Activated B cell treated with CpG ODN at 0.5 μM for 24 hours (primary cell): ENCODE data around the gene NPHP4. TPM values are rescaled to one million over a fixed set of nuclear protein-coding genes. Genes with fewer than 3 reads are reported as not detected.

Experiments used
- ATAC-seq: fragments of 200-7000 bp; cut with Tn5 transposase; one replicate; pipeline ENCODE4 v1.10.0; 2021; ENCODE audit warnings: low read depth, mild to moderate bottlenecking, moderate library complexity
- CTCF ChIA-PET: fragments of 350-600 bp; sonication (Branson Sonifier 250); formaldehyde crosslinking; loops from one replicate; lab custom pipeline; 2021; ENCODE audit warnings: antibody characterized with exemption; lab: Charles Lee
- POLR2A ChIA-PET: fragments of 350-600 bp; sonication (Branson Sonifier 250); formaldehyde crosslinking; loops from one replicate; lab custom pipeline; 2021; ENCODE audit warnings: antibody characterized with exemption; lab: Charles Lee
- DNase-seq: peaks from one replicate; pipeline ENCODE4 v3.0.0; 2022
- H3K27ac Mint-ChIP-seq: one replicate; pipeline ENCODE4 v1.8.0; 2020; ENCODE audit warnings: mixed read lengths
- H3K27me3 Mint-ChIP-seq: one replicate; pipeline ENCODE4 v1.8.0; 2021; ENCODE audit warnings: mixed read lengths
- H3K36me3 Mint-ChIP-seq: one replicate; pipeline ENCODE4 v1.8.0; 2021; ENCODE audit warnings: low read depth, mixed read lengths
- H3K4me1 Mint-ChIP-seq: one replicate; pipeline ENCODE4 v1.8.0; 2021; ENCODE audit warnings: mixed read lengths
- H3K4me3 Mint-ChIP-seq: one replicate; pipeline ENCODE4 v1.8.0; 2020; ENCODE audit warnings: mild to moderate bottlenecking, mixed read lengths
- H3K9me3 Mint-ChIP-seq: one replicate; pipeline ENCODE4 v1.8.0; 2020; ENCODE audit warnings: mixed read lengths
- CTCF ChIP-seq: fragments of 200-600 bp; IDR thresholded peaks from one replicate; pipeline ENCODE4 v1.8.0; 2022; ENCODE audit warnings: antibody characterized with exemption, mild to moderate bottlenecking
- intact Hi-C: fragments of 100-400 bp; cut with micrococcal nuclease; formaldehyde crosslinking; loops from one replicate; pipeline ENCODE4 v1.15.1; 2024
- total RNA-seq: library from RNA; stranded (reverse); gene quantifications from 2 replicates; pipeline ENCODE4 v1.2.3, GENCODE V29; 2022

NPHP4 gene
- total RNA-seq, 1 donor from 2014 or later, result 8.0 TPM

GRCh38 chr1:5969168-5969567, 23.1 kb downstream of the NPHP4 start:
- Mint-ChIP-seq H3K36me3 (peaks cover 7% of the 10 kb centered on the region), H3K4me1 (no peaks in the 10 kb centered on the region), H3K27ac (no peak overlapping the region), H3K9me3 (no peaks in the 10 kb centered on the region), H3K4me3 (no peak overlapping the region), H3K27me3 (no peaks in the 10 kb centered on the region)
- POLR2A ChIA-PET, result no interaction called here
- CTCF ChIA-PET, result no interaction called here
- no peak for DNase-seq
- TF ChIP-seq CTCF, result no peak
- intact Hi-C loops, result no loop called here
- ATAC-seq, result no peak

GRCh38 chr1:5968161-5968736, 24.0 kb downstream of the NPHP4 start:
- intact Hi-C loops, result no loop called here
- no peaks in the 10 kb centered on the region for H3K4me1 Mint-ChIP-seq
- TF ChIP-seq CTCF, result no peak
- POLR2A ChIA-PET, result no interaction called here
- peaks cover 7% of the 10 kb centered on the region for H3K36me3 Mint-ChIP-seq
- H3K4me3 Mint-ChIP-seq, result no peak overlapping the region
- no peak for DNase-seq
- no peaks in the 10 kb centered on the region for H3K9me3 Mint-ChIP-seq
- CTCF ChIA-PET, result no interaction called here
- ATAC-seq, result no peak
- H3K27ac Mint-ChIP-seq, result no peak overlapping the region
- H3K27me3 Mint-ChIP-seq, result no peaks in the 10 kb centered on the region

- CTCF ChIA-PET, result no interaction called here
- POLR2A ChIA-PET, result no interaction called here
Observed at GRCh38 chr1:5967351-5968160, 24.7 kb downstream of the NPHP4 start.

GRCh38 chr1:5966543-5967205, 25.6 kb downstream of the NPHP4 start:
- H3K4me1 Mint-ChIP-seq, result no peaks in the 10 kb centered on the region
- TF ChIP-seq CTCF, result no peak
- ChIA-PET CTCF (no interaction called here), POLR2A (no interaction called here)
- H3K36me3 Mint-ChIP-seq, result peaks cover 9% of the 10 kb centered on the region
- no peaks in the 10 kb centered on the region for H3K9me3 Mint-ChIP-seq
- no peak overlapping the region for H3K27ac Mint-ChIP-seq
- no peak overlapping the region for H3K4me3 Mint-ChIP-seq
- DNase-seq (no peak), ATAC-seq (no peak)
- no peaks in the 10 kb centered on the region for H3K27me3 Mint-ChIP-seq
- intact Hi-C loops, result no loop called here

More at GRCh38 chr1:5967351-5968160, 24.7 kb downstream of the NPHP4 start:
- no peak for TF ChIP-seq CTCF
- Mint-ChIP-seq H3K27ac (no peak overlapping the region), H3K36me3 (peaks cover 7% of the 10 kb centered on the region), H3K9me3 (no peaks in the 10 kb centered on the region), H3K27me3 (no peaks in the 10 kb centered on the region), H3K4me1 (no peaks in the 10 kb centered on the region), H3K4me3 (no peak overlapping the region)
- intact Hi-C loops, result no loop called here
- DNase-seq (no peak), ATAC-seq (no peak)

GRCh38 chr1:5965586-5966131, 26.6 kb downstream of the NPHP4 start:
- Mint-ChIP-seq H3K4me1 (no peaks in the 10 kb centered on the region), H3K9me3 (no peaks in the 10 kb centered on the region), H3K27ac (no peak overlapping the region), H3K36me3 (peaks cover 13% of the 10 kb centered on the region), H3K4me3 (no peak overlapping the region), H3K27me3 (no peaks in the 10 kb centered on the region)
- ChIA-PET POLR2A (no interaction called here), CTCF (no interaction called here)
- intact Hi-C loops, result no loop called here
- no peak for DNase-seq
- no peak for ATAC-seq
- no peak for TF ChIP-seq CTCF
